Glutamatergic neuron (in vitro differentiated cells): ENCODE measurements around the gene CXCL6. TPM values are rescaled to one million over a fixed set of nuclear protein-coding genes. Genes with fewer than 3 reads are reported as not detected.

ENCODE experiments used
- DNase-seq: peaks from one replicate; pipeline ENCODE4 v3.0.0; 2022
- H3K27ac Mint-ChIP-seq: one replicate; pipeline ENCODE4 v1.8.0; 2020; ENCODE audit warnings: mild to moderate bottlenecking, mixed read lengths, inconsistent platforms; ENCODE audit not compliant: unreplicated experiment
- H3K27me3 Mint-ChIP-seq: one replicate; pipeline ENCODE4 v1.8.0; 2020; ENCODE audit warnings: mild to moderate bottlenecking, moderate library complexity, mixed read lengths, inconsistent platforms; ENCODE audit not compliant: unreplicated experiment
- H3K36me3 Mint-ChIP-seq: one replicate; pipeline ENCODE4 v1.8.0; 2020; ENCODE audit warnings: mild to moderate bottlenecking, mixed read lengths, inconsistent platforms; ENCODE audit not compliant: unreplicated experiment
- H3K4me1 Mint-ChIP-seq: one replicate; pipeline ENCODE4 v1.8.0; 2020; ENCODE audit warnings: mild to moderate bottlenecking, low read depth, mixed read lengths, inconsistent platforms; ENCODE audit not compliant: unreplicated experiment
- H3K4me3 Mint-ChIP-seq: one replicate; pipeline ENCODE4 v1.8.0; 2020; ENCODE audit warnings: mild to moderate bottlenecking, mixed read lengths, inconsistent platforms; ENCODE audit not compliant: unreplicated experiment
- H3K9me3 Mint-ChIP-seq: one replicate; pipeline ENCODE4 v1.8.0; 2020; ENCODE audit warnings: mild to moderate bottlenecking, moderate library complexity, mixed read lengths, inconsistent platforms; ENCODE audit not compliant: unreplicated experiment
- long read RNA-seq: library from polyadenylated mRNA; unstranded; transcript quantifications from one replicate; pipeline ENCODE4 v2.0.0, GENCODE V29; 2020; ENCODE audit not compliant: unreplicated experiment
- total RNA-seq: library from RNA; stranded (reverse); fragmentation: NEBNext Ultra II Directional; extraction: Animal tissue kit (Norgen Biotek cat#: 25700); gene quantifications from one replicate; pipeline ENCODE4 v1.2.1, GENCODE V29; 2021; ENCODE audit not compliant: unreplicated experiment
- TF ChIP-seq, protein P1 (sequence below): fragments of 200-600 bp; sonication (generic); IDR thresholded peaks from one replicate; pipeline ENCODE4 v1.5.0; 2021; ENCODE audit not compliant: partially characterized antibody, unreplicated experiment

The CXCL6 gene
- not detected for total RNA-seq
- long read RNA-seq: 0 reads

DNA sequence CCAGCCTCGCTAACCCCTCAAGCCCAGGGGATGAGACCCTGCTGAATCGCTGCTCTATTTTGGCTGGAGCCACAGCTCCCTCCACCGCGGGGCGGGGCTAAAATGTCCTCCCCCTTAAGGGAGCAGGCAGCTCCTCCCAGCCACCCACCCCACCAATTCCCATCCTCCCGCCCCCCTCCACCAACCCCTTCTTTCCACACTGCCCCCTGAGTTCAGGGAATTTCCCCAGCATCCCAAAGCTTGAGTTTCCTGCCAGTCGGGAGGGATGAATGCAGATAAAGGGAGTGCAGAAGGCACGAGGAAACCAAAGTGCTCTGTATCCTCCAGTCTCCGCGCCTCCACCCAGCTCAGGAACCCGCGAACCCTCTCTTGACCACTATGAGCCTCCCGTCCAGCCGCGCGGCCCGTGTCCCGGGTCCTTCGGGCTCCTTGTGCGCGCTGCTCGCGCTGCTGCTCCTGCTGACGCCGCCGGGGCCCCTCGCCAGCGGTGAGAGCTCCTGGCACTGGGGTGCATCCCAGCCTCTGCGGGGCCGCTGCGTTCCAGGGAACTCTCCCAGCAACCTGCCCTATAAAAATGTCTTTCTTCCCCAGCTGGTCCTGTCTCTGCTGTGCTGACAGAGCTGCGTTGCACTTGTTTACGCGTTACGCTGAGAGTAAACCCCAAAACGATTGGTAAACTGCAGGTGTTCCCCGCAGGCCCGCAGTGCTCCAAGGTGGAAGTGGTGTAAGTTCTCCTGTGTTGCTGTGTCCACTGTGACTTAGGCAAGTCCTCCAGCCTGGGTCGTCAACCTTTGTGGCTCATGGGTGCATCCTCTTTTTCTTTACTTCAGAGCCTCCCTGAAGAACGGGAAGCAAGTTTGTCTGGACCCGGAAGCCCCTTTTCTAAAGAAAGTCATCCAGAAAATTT, at the start of gene CXCL6:
TSS of gene CXCL6 (plus strand) at position 306 of the 907 bp plus-strand sequence. CDS start at position 379, 73 bp downstream.
- no peak within 1 kb of the TSS for H3K27ac Mint-ChIP-seq
- no peaks in the 10 kb centered on the region for H3K4me1 Mint-ChIP-seq
- H3K27me3 Mint-ChIP-seq: peaks cover 2% of the 10 kb centered on the region
- DNase-seq: peak; percentile 55
- peak within 1 kb of the TSS; percentile 85 for H3K4me3 Mint-ChIP-seq
- no peaks in the 10 kb centered on the region for H3K36me3 Mint-ChIP-seq
- no peaks in the 10 kb centered on the region for H3K9me3 Mint-ChIP-seq
- TF ChIP-seq, protein P1, sequence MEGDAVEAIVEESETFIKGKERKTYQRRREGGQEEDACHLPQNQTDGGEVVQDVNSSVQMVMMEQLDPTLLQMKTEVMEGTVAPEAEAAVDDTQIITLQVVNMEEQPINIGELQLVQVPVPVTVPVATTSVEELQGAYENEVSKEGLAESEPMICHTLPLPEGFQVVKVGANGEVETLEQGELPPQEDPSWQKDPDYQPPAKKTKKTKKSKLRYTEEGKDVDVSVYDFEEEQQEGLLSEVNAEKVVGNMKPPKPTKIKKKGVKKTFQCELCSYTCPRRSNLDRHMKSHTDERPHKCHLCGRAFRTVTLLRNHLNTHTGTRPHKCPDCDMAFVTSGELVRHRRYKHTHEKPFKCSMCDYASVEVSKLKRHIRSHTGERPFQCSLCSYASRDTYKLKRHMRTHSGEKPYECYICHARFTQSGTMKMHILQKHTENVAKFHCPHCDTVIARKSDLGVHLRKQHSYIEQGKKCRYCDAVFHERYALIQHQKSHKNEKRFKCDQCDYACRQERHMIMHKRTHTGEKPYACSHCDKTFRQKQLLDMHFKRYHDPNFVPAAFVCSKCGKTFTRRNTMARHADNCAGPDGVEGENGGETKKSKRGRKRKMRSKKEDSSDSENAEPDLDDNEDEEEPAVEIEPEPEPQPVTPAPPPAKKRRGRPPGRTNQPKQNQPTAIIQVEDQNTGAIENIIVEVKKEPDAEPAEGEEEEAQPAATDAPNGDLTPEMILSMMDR: no peak

DNA sequence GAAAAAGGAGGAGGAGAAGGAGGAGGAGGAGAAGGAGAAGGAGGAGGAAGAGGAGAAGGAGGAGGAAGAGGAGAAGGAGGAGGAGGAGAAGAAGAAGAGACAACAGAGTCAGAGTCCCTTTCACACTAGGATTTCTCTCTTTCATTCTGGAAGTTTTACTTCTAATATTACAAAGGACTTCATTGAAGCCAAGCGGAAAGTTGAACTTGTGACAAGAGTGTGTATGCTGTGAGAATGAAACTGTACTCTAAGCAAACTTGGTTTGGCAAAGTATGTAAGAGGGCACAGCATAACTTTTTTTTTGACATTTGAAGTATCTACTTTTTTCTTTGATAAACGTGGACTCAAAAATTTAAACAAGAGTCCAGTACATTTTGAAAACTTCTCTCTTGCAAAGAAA, 48.1 kb upstream of the CXCL6 start:
- Mint-ChIP-seq H3K4me1 (no peaks in the 10 kb centered on the region), H3K9me3 (no peaks in the 10 kb centered on the region), H3K4me3 (no peak overlapping the region), H3K27ac (no peak overlapping the region), H3K27me3 (no peaks in the 10 kb centered on the region), H3K36me3 (no peaks in the 10 kb centered on the region)
- TF ChIP-seq, protein P1: no peak
- DNase-seq: no peak

DNA sequence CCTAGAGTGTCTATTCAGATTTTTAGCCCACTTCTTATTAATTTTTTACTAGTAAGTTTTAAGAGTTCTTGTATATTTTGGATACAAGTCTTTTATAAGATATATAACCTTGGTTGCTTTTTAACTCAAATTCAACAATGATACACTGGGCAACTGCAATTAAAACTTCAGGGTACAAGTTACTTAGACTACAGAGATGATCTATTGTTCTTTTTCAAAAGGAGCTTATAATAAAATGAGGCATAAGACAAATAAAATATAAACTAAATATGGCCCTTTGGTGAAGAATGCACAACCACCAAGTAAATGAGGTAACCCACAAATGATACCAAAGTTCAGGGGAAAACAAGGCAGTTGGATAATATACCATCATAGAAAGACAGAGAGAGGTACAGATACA, 37.6 kb upstream of the CXCL6 start:
- no peaks in the 10 kb centered on the region for H3K4me1 Mint-ChIP-seq
- DNase-seq: no peak
- TF ChIP-seq, protein P1: no peak
- no peaks in the 10 kb centered on the region for H3K36me3 Mint-ChIP-seq
- H3K27ac Mint-ChIP-seq: no peak overlapping the region
- no peak overlapping the region for H3K4me3 Mint-ChIP-seq
- H3K27me3 Mint-ChIP-seq: peaks cover 2% of the 10 kb centered on the region
- peaks cover 3% of the 10 kb centered on the region for H3K9me3 Mint-ChIP-seq

DNA sequence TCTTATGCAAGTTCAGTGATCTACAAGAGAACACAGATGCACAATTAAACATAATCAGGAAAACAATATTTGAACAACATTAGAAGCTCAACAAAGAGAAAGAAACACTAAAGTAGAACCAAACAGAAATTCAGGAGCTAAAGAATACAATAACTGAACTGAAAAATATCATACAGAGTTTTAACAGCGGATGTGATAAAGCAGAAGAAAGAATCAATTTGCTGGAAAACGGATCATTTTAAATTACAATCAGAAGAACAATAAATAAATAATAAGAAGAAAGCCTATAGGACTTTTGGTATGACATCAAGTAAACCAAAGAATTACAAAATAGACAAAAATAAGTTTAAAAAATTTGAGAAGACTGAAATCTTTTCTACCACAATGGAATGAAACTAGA, 36.3 kb upstream of the CXCL6 start:
- TF ChIP-seq, protein P1: no peak
- Mint-ChIP-seq H3K27me3 (peaks cover 2% of the 10 kb centered on the region), H3K4me3 (no peak overlapping the region), H3K4me1 (no peaks in the 10 kb centered on the region), H3K9me3 (peaks cover 2% of the 10 kb centered on the region), H3K27ac (no peak overlapping the region), H3K36me3 (no peaks in the 10 kb centered on the region)
- DNase-seq: no peak

DNA sequence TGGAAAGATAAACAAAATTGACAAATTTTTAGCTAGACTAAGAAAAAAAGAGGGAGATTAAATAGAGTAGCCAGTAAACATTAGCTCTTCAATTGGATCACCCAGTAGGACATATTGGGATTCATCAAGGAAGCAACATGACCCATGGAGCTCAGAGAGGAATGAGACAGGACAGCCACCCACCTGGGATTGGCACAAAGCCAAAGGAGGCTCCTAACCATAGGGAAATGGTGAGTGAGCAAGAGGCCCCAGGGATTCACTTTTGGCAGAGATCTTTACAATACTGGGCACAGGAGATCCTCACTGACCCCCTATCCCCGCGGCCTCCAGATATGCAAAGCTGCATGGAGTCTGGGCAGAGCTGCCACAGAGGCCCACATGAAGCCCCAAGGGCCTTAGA, 34.8 kb upstream of the CXCL6 start:
- no peak overlapping the region for H3K4me3 Mint-ChIP-seq
- no peak for DNase-seq
- H3K9me3 Mint-ChIP-seq: peaks cover 2% of the 10 kb centered on the region
- peaks cover 2% of the 10 kb centered on the region for H3K27me3 Mint-ChIP-seq
- TF ChIP-seq, protein P1: no peak
- H3K36me3 Mint-ChIP-seq: no peaks in the 10 kb centered on the region
- no peak overlapping the region for H3K27ac Mint-ChIP-seq
- no peaks in the 10 kb centered on the region for H3K4me1 Mint-ChIP-seq
